HG03135 (cell line): Measurements from ENCODE around the gene SRL.
"Not testable (repeated sequence)": the region's sequence is repeated elsewhere in the genome, so short reads cannot be mapped to it uniquely, and the experiment has no call there.

Experiments used
- ATAC-seq: cut with Tn5 transposase; IDR thresholded peaks from one replicate; pipeline ENCODE4 v1.9.1; 2021; ENCODE audit warnings: mild to moderate bottlenecking, moderate library complexity; ENCODE audit not compliant: unreplicated experiment

Gene SRL

DNA sequence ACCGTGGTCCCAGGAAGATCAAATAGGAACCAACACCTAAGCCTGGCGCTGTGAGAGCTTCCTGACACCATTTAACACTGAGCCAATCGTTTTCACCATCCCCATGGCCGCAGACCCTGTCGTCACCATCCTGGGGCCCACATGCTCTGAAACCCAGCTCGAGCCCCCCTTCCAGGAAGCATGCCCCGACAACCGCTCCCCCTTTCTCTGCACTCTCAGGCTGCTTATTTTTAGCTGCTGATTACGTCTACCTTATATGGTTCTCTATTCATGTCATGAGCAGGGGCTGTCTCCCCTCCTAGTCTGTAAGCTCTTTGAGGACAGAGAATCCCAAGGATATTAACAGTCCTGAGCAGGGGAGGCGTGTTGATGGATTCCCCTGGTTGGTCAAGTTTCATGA lies 10.5 kb downstream of the SRL start:
- no peak for ATAC-seq

- no peak for ATAC-seq
Observed at GRCh38 chr16:4227040-4227332, 14.9 kb downstream of the SRL start.

GRCh38 chr16:4226251-4227039 lies 15.4 kb downstream of the SRL start:
- ATAC-seq = no peak

DNA sequence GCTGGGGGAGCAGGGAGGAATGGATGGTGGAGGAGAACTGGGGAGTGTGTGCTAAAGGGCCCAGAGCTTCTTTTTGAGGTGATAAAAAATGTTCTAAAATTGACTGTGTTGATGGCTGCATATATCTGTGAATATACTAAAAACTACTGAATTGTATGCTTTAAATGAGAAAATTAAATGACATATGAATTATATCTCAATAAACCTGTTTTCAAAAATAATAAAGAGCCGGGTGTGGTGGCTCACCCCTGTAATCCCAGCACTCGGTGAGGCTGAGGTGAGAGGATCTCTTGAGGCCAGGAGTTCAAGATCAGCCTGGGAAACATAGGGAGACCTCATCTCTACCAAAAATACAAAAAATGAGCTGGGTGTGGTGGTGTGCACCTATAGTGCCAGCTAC lies 16.8 kb downstream of the SRL start:
- no peak for ATAC-seq

DNA sequence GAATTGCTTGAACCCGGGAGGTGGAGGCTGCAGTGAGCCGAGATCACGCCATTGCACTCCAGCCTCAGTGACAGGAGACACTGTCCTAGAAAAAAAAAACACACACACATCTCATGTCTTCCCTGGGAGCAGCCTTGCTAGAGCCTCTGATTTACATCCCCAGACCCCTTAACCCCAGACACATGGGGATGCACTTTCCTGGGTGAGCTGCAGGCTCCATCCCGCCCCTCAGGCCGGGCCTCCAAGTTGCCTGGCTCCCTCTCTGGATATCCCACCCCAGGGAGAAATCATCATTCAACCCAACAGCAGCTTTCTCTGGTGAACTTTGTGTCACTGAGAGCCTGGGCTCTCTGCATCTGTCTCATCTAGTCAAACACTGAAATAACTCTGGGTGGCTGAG lies 21.5 kb downstream of the SRL start:
- no peak for ATAC-seq

DNA sequence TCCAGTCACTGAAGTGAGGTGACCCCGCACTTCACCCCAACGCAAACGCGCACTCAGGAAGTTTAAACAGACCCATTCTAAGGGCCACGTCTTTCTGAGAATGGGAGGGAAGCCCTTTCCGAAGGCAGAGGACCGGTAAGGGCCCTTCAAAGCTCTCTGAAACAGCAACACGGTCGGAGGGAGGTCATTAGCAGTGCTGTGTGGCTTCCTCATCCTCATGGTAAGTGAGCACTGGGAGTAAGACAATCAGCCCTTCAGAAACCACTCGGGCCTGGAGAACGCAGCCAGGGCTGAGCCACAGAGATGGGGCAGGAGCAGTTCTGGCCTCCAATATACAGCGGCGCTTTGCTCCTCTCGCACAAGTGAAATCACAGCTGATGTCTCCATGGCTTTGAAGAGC lies 23.7 kb downstream of the SRL start:
- no peak for ATAC-seq

GRCh38 chr16:4217204-4218131 lies 24.4 kb downstream of the SRL start:
- ATAC-seq = no peak

GRCh38 chr16:4216596-4216995 lies 25.3 kb downstream of the SRL start:
- ATAC-seq = no peak

GRCh38 chr16:4215106-4215505 lies 26.8 kb downstream of the SRL start:
- no peak for ATAC-seq

GRCh38 chr16:4214215-4214621 lies 27.7 kb downstream of the SRL start:
- ATAC-seq = no peak

GRCh38 chr16:4213737-4214136 lies 28.1 kb downstream of the SRL start:
- no peak for ATAC-seq

- ATAC-seq = no peak
Observed at GRCh38 chr16:4212934-4213296, 29.0 kb downstream of the SRL start.

GRCh38 chr16:4212211-4212933 lies 29.5 kb downstream of the SRL start:
- no peak for ATAC-seq

DNA sequence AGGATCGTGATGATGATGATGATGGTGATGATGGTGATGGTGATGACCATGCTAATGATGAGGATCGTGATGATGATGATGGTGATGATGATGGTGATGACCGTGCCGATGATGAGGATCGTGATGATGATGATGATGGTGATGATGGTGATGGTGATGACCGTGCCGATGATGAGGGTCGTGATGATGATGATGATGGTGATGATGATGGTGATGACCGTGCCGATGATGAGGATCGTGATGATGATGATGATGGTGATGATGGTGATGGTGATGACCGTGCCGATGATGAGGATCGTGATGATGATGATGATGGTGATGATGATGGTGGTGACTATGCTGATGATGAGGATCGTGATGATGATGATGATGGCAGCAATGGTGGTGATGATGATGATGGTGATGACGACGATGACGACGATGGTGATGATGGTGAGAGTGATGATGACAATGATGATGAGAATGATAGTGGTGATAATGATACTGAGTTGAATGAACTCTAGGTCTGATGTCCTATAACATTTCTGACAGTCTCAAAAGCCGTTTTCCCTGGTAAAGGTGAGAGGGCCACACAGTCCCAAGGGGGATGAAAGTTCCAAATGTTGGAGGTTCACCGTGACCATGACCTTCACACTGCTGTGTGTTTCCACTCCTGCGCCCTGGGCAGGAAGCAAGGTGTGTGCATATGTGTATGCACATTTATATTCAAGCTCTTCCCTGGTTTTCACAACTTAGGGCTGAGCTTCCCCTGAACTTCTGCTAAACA lies 30.3 kb downstream of the SRL start:
- not testable (repeated sequence) for ATAC-seq

GRCh38 chr16:4209666-4210065 lies 32.2 kb downstream of the SRL start:
- no peak for ATAC-seq

- ATAC-seq = no peak
Observed at GRCh38 chr16:4208341-4208751, 33.5 kb downstream of the SRL start.

DNA sequence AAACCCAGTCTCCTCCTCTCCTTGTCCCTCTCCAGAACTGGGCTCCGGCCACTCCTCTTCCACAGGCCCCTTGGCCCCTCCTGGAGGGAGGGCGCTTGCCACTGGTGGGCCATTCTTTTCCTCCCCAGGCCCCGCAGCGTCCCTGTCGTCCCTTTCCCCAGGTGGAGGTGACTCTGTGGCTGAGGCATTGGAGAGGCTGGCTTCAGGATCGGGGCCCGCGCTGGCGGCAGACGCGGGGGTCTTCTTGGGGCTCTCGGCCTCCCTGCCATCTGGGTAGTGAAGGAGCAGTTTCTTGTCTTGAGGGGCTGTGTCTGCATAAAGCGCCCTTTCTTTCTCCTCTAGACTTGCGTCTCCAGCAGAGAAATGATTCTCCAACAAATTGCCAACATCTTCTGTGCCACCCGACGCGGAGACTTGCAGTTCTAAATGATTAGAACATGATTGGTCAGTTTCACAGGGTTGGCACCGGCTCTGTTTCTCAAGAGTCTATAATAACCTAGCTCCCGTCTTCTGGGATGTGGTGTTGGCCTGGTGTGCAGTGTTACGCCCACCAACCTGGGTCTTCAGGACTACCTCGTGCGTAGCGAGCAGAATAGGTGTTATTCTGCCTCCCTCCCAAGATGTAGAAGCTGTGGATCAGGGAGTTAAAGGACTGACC lies 34.1 kb downstream of the SRL start:
- ATAC-seq = no peak

GRCh38 chr16:4207229-4207628 lies 34.7 kb downstream of the SRL start:
- ATAC-seq = no peak

- ATAC-seq = no peak
Observed at GRCh38 chr16:4206680-4207079, 35.2 kb downstream of the SRL start.

GRCh38 chr16:4205971-4206370 lies 35.9 kb downstream of the SRL start:
- no peak for ATAC-seq
